Right lobe of liver (tissue), 6 donors: ENCODE data around the gene FGF11. TPM values are rescaled to one million over a fixed set of nuclear protein-coding genes. Genes with fewer than 3 reads are reported as not detected.

Experiments
- ATAC-seq, 4 donors: fragments of 200-7000 bp; cut with Tn5 transposase; one replicate each; pipeline ENCODE4 v1.9.1; 2020; ENCODE audit warnings: mild to moderate bottlenecking in 4 of 4, moderate library complexity in 4 of 4
- DNase-seq, 3 donors: peaks; one replicate each; pipeline ENCODE4 v3.0.0-alpha.2; 2020
- H3K27ac ChIP-seq, 3 donors: fragments of 200-600 bp; one replicate each; pipeline ENCODE4 v1.8.0; 2022
- H3K27me3 ChIP-seq, 2 donors: fragments of 200-600 bp; one replicate each; pipeline ENCODE4 v1.8.0; 2022
- H3K36me3 ChIP-seq, 4 donors: fragments of 200-600 bp; sonication (generic) in 1 of 4; one replicate each; pipeline versions ENCODE4 v1.5.1 to v1.8.0; 2017 to 2022; ENCODE audit warnings: control low read depth in 1 of 4
- H3K4me1 ChIP-seq, 4 donors: fragments of 200-600 bp; sonication (generic) in 1 of 4; one replicate each; pipeline versions ENCODE4 v1.5.1 to v1.8.0; 2017 to 2022; ENCODE audit warnings: control low read depth in 1 of 4
- H3K4me3 ChIP-seq, 3 donors: fragments of 200-600 bp; one replicate each; pipeline ENCODE4 v1.8.0; 2022
- H3K9me3 ChIP-seq, 4 donors: fragments of 200-600 bp; sonication (generic) in 1 of 4; one replicate each; pipeline versions ENCODE4 v1.5.1 to v1.8.0; 2017 to 2022; ENCODE audit warnings: control low read depth in 1 of 4
- POLR2A ChIP-seq: fragments of 450-650 bp; IDR thresholded peaks from one replicate; pipeline ENCODE4 v1.6.1; 2017; ENCODE audit warnings: antibody characterized with exemption, mild to moderate bottlenecking
- WGBS: methylation state at CpG from one replicate; pipeline ENCODE4 v1.1.6; 2018; ENCODE audit warnings: low coverage, low lambda C conversion rate; ENCODE audit not compliant: insufficient coverage; ENCODE audit errors: missing lambda C conversion rate; 5-methylcytosine and 5-hydroxymethylcytosine counted together
- intact Hi-C, 2 donors: fragments of 100-400 bp; cut with DNase I; formaldehyde crosslinking; loops; one replicate each; pipeline versions ENCODE4 v1.11.2 to v1.14.1; 2022
- total RNA-seq, 6 experiments: library from RNA; depleted of rRNA in 2 of 6; stranded (reverse); fragments of >200 nt in 2 of 6; fragmentation: NEBNext Ultra II Directional in 3 of 6; extraction: Animal tissue kit (Norgen Biotek cat#: 25700) in 3 of 6; gene quantifications; one replicate each; pipeline versions ENCODE4 v1.1.0 to v1.2.4, GENCODE V29; 2016 to 2023
- TF ChIP-seq, protein P1 (sequence below), 4 donors: fragments of 200-600 bp in 3 of 4; fragments of 450-650 bp in 1 of 4; IDR thresholded peaks; one replicate each; pipeline versions ENCODE4 v1.5.1 to v1.8.0; 2016 to 2022; ENCODE audit warnings: antibody characterized with exemption in 4 of 4, mild to moderate bottlenecking in 2 of 4
- donor health status: DM: no; HTN: yes; CAD: no.
- donor health status: DM: no; HTN: no; CAD: no.
- donor health status: DM: no; HTN: no; CAD: no.
- donor health status: DM: no; HTN: yes; CAD: no.
- donor health status: DM: no; HTN: yes; CAD: no.

FGF11 gene
- total RNA-seq, 6 experiments from 2014 or later, result 0.37 to 0.84 (median 0.68) TPM; not detected in 1

DNA sequence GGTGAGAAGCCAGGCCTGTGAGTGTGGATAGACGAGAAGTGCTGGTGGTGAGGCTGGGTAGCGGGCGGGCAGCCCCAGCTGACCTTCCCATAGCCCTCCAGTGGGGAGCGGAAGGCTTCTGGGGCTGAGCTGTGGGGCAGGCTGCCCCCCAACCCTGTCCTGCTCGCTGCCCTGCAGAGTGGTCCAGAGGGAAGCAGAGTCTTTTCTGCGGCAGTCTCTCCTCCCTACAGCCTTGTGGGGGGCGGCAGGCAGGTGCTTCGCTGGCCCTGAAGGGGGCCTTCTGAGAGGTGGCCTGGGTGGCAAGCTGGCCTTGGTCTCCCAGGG lies 27.9 kb upstream of the FGF11 start:
- no peak for TF ChIP-seq POLR2A
- TF ChIP-seq, protein P1, sequence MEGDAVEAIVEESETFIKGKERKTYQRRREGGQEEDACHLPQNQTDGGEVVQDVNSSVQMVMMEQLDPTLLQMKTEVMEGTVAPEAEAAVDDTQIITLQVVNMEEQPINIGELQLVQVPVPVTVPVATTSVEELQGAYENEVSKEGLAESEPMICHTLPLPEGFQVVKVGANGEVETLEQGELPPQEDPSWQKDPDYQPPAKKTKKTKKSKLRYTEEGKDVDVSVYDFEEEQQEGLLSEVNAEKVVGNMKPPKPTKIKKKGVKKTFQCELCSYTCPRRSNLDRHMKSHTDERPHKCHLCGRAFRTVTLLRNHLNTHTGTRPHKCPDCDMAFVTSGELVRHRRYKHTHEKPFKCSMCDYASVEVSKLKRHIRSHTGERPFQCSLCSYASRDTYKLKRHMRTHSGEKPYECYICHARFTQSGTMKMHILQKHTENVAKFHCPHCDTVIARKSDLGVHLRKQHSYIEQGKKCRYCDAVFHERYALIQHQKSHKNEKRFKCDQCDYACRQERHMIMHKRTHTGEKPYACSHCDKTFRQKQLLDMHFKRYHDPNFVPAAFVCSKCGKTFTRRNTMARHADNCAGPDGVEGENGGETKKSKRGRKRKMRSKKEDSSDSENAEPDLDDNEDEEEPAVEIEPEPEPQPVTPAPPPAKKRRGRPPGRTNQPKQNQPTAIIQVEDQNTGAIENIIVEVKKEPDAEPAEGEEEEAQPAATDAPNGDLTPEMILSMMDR (IDR thresholded peaks at IDR 0.05), result no peak
- Histone ChIP-seq H3K27ac (no peak overlapping the region), H3K9me3 (no peaks in the 10 kb centered on the region), H3K36me3 (no peaks in the 10 kb centered on the region), H3K27me3 (no peaks in the 10 kb centered on the region), H3K4me1 (no peaks in the 10 kb centered on the region), H3K4me3 (no peak overlapping the region)
- WGBS, result 100% methylated on average over 2 of the region's 8 CpGs
- intact Hi-C loops, result no loop called here
- DNase-seq (no peak), ATAC-seq (no peak)

DNA sequence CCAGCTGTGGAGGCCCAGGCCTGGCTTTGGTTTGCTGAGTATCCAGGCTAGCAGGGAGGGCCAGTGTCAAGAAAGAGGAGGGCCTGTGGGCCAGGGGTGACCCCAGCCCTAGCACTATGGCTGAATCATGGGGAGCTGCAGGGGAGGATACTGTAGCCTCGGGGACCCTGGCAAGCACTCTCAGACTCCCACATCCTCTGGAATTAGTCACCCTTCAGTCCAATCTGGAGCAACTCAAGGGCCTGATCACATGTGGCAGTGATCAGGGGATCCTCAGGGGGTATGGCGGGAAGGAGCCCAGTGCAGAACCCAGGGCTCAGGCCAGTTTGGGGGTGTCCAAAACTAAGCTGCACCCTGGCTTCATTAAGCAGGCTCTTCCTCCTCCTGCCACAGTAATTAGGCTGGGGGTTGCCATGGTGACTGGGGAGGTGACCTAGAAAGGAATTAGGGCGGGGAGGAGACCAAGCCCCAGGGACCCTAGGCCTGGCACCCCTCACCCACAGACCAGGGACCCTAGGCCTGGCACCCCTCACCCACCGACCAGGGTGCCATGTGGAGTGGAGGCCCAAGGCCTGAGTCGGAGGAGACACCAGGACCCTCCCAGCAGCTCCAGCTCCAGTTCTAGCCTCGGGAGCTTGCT lies 25.8 kb upstream of the FGF11 start:
- H3K27ac ChIP-seq, result no peak overlapping the region
- H3K4me1 ChIP-seq, result no peaks in the 10 kb centered on the region
- intact Hi-C loops, result no loop called here
- H3K36me3 ChIP-seq, result no peaks in the 10 kb centered on the region
- DNase-seq (no peak), ATAC-seq (no peak)
- no peak for TF ChIP-seq POLR2A
- TF ChIP-seq, protein P1 (IDR thresholded peaks at IDR 0.05), result no peak
- no peaks in the 10 kb centered on the region for H3K9me3 ChIP-seq
- 66% methylated on average over 2 of the region's 6 CpGs for WGBS
- no peaks in the 10 kb centered on the region for H3K27me3 ChIP-seq
- no peak overlapping the region for H3K4me3 ChIP-seq

GRCh38 chr17:7414837-7415236 lies 24.5 kb upstream of the FGF11 start:
- Histone ChIP-seq H3K27ac (no peak overlapping the region), H3K36me3 (no peaks in the 10 kb centered on the region), H3K9me3 (no peaks in the 10 kb centered on the region), H3K27me3 (no peaks in the 10 kb centered on the region), H3K4me3 (no peak overlapping the region), H3K4me1 (no peaks in the 10 kb centered on the region)
- ATAC-seq, result no peak
- intact Hi-C loops, result no loop called here
- TF ChIP-seq POLR2A, result no peak
- TF ChIP-seq, protein P1 (IDR thresholded peaks at IDR 0.05), result no peak
- WGBS, result 80% methylated on average over 6 of the region's 14 CpGs
- no peak for DNase-seq

DNA sequence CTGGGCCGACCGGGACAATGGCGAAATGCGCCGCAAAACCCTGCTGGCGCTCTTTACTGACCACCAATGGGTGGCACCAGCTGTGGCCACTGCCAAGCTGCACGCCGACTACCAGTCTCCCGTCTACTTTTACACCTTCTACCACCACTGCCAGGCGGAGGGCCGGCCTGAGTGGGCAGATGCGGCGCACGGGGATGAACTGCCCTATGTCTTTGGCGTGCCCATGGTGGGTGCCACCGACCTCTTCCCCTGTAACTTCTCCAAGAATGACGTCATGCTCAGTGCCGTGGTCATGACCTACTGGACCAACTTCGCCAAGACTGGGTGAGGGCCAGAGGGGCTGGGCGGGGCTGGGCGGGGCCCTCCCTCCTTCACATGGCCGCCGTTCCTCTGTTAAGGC lies 23.5 kb upstream of the FGF11 start:
- DNase-seq (no peak), ATAC-seq (no peak)
- Histone ChIP-seq H3K9me3 (no peaks in the 10 kb centered on the region), H3K4me1 (no peaks in the 10 kb centered on the region), H3K4me3 (no peak overlapping the region), H3K36me3 (no peaks in the 10 kb centered on the region), H3K27ac (no peak overlapping the region), H3K27me3 (no peaks in the 10 kb centered on the region)
- no peak for TF ChIP-seq POLR2A
- 88% methylated on average over 11 of the region's 23 CpGs for WGBS
- intact Hi-C loops, result no loop called here

GRCh38 chr17:7416323-7416722 lies 23.0 kb upstream of the FGF11 start:
- H3K4me3 ChIP-seq, result no peak overlapping the region
- DNase-seq (no peak), ATAC-seq (no peak)
- H3K27me3 ChIP-seq, result no peaks in the 10 kb centered on the region
- no peaks in the 10 kb centered on the region for H3K36me3 ChIP-seq
- H3K9me3 ChIP-seq, result no peaks in the 10 kb centered on the region
- H3K4me1 ChIP-seq, result no peaks in the 10 kb centered on the region
- WGBS, result 52% methylated on average over 5 of the region's 6 CpGs
- no peak overlapping the region for H3K27ac ChIP-seq
- TF ChIP-seq POLR2A, result no peak
- intact Hi-C loops, result no loop called here
